Measurements from ENCODE around the gene PLEKHH1.

GRCh38 chr14:67559639-67560038 is 26.5 kb downstream of the PLEKHH1 start:
- no peak for TF ChIP-seq ZNF37A (tag by site-specific recombination; IDR thresholded peaks at IDR 0.05)
- TF ChIP-seq, protein P1, sequence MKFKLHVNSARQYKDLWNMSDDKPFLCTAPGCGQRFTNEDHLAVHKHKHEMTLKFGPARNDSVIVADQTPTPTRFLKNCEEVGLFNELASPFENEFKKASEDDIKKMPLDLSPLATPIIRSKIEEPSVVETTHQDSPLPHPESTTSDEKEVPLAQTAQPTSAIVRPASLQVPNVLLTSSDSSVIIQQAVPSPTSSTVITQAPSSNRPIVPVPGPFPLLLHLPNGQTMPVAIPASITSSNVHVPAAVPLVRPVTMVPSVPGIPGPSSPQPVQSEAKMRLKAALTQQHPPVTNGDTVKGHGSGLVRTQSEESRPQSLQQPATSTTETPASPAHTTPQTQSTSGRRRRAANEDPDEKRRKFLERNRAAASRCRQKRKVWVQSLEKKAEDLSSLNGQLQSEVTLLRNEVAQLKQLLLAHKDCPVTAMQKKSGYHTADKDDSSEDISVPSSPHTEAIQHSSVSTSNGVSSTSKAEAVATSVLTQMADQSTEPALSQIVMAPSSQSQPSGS (tag by site-specific recombination; IDR thresholded peaks at IDR 0.05; ENCODE audit: low read depth), result no peak
- TF ChIP-seq, protein P2, sequence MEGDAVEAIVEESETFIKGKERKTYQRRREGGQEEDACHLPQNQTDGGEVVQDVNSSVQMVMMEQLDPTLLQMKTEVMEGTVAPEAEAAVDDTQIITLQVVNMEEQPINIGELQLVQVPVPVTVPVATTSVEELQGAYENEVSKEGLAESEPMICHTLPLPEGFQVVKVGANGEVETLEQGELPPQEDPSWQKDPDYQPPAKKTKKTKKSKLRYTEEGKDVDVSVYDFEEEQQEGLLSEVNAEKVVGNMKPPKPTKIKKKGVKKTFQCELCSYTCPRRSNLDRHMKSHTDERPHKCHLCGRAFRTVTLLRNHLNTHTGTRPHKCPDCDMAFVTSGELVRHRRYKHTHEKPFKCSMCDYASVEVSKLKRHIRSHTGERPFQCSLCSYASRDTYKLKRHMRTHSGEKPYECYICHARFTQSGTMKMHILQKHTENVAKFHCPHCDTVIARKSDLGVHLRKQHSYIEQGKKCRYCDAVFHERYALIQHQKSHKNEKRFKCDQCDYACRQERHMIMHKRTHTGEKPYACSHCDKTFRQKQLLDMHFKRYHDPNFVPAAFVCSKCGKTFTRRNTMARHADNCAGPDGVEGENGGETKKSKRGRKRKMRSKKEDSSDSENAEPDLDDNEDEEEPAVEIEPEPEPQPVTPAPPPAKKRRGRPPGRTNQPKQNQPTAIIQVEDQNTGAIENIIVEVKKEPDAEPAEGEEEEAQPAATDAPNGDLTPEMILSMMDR (tag by site-specific recombination; IDR thresholded peaks at IDR 0.05), result no peak
- TF ChIP-seq KLF16 (tag by site-specific recombination; IDR thresholded peaks at IDR 0.05), result no peak
